ENCODE data around the gene PINK1.

PINK1 gene

GRCh38 chr1:20681999-20682398 is 48.7 kb downstream of the PINK1 start:
- no peak for TF ChIP-seq CTCF (conservative IDR thresholded peaks at IDR 0.05)
- no peak overlapping the region for H3K27ac ChIP-seq

- no peak overlapping the region for H3K27ac ChIP-seq
- no peak for TF ChIP-seq CTCF (conservative IDR thresholded peaks at IDR 0.05)
These were observed 49.4 kb downstream of the PINK1 start for GRCh38 chr1:20682571-20683236.

GRCh38 chr1:20683614-20684013 is 50.4 kb downstream of the PINK1 start:
- TF ChIP-seq CTCF (conservative IDR thresholded peaks at IDR 0.05) = no peak

GRCh38 chr1:20684050-20684620 is 50.9 kb downstream of the PINK1 start:
- no peak overlapping the region for H3K27ac ChIP-seq
- no peak for TF ChIP-seq CTCF (conservative IDR thresholded peaks at IDR 0.05)

More at GRCh38 chr1:20683614-20684013, 50.4 kb downstream of the PINK1 start:
- H3K27ac ChIP-seq = no peak overlapping the region

GRCh38 chr1:20684651-20685050 is 51.4 kb downstream of the PINK1 start:
- TF ChIP-seq CTCF (conservative IDR thresholded peaks at IDR 0.05) = no peak
- H3K27ac ChIP-seq = no peak overlapping the region

- H3K27ac ChIP-seq = no peak overlapping the region
- no peak for TF ChIP-seq CTCF (conservative IDR thresholded peaks at IDR 0.05)
These were observed 51.9 kb downstream of the PINK1 start for GRCh38 chr1:20685099-20685662.

GRCh38 chr1:20685741-20686140 is 52.5 kb downstream of the PINK1 start:
- TF ChIP-seq CTCF (conservative IDR thresholded peaks at IDR 0.05) = no peak
- H3K27ac ChIP-seq = no peak overlapping the region
